ENCODE measurements around the gene AGO1. TPM values are rescaled to one million over a fixed set of nuclear protein-coding genes. Genes with fewer than 3 reads are reported as not detected.
"Not testable (repeated sequence)": the region's sequence is repeated elsewhere in the genome, so short reads cannot be mapped to it uniquely, and the experiment has no call there.

Gene AGO1
- total RNA-seq, 1 donor from 2014 or later: 3.9 TPM

DNA sequence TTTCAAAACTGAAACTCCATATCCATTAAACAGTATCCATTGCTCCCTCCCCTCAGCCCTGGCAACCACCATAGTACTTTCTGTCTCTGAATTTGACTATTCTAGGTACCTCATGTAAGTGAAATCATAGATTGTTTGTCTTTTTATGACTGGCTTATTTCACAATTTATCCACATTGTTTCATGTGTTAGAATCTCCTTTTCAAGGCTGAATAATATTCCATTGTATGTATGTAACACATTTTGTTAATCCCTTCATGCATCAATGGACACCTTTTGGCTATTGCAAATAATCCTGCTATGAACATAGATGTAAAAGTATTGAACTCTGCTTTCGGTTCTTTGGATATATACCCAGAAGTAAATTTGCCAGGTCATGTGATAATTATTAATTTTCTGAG, 85.4 kb downstream of the AGO1 start:
- peaks cover 2% of the 10 kb centered on the region for H3K36me3 ChIP-seq (ENCODE audit: control insufficient read depth, insufficient read depth, low read length)
- no peaks in the 10 kb centered on the region for H3K27me3 ChIP-seq (ENCODE audit: control insufficient read depth, insufficient read depth, low read length)
- DNase-seq (ENCODE audit: low read depth) (no peak), FAIRE-seq (no peak)
- TF ChIP-seq, protein P1, sequence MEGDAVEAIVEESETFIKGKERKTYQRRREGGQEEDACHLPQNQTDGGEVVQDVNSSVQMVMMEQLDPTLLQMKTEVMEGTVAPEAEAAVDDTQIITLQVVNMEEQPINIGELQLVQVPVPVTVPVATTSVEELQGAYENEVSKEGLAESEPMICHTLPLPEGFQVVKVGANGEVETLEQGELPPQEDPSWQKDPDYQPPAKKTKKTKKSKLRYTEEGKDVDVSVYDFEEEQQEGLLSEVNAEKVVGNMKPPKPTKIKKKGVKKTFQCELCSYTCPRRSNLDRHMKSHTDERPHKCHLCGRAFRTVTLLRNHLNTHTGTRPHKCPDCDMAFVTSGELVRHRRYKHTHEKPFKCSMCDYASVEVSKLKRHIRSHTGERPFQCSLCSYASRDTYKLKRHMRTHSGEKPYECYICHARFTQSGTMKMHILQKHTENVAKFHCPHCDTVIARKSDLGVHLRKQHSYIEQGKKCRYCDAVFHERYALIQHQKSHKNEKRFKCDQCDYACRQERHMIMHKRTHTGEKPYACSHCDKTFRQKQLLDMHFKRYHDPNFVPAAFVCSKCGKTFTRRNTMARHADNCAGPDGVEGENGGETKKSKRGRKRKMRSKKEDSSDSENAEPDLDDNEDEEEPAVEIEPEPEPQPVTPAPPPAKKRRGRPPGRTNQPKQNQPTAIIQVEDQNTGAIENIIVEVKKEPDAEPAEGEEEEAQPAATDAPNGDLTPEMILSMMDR (IDR thresholded peaks at IDR 0.05; ENCODE audit: insufficient read depth, low read length, severe bottlenecking): no peak
- no peak overlapping the region for H3K4me3 ChIP-seq (ENCODE audit: low read depth, low read length)

DNA sequence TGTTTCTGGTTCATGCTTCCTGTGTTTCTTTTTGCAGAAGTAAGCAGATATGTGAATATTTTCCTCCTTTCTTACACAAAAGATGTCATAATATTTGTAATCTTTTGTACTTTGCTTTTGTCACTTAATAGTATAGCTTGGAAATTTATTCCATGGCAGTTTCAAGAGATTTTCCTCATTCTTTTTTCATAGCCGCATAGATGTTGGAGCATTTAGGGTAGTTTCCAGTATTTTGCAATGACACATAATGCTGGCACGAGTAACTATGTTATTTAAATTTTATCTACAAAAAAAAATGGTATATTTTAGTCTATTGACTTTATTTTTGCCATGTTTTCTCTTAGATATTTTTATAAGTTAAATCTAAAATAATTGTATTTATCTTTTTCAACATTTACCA, 88.6 kb downstream of the AGO1 start:
- Histone ChIP-seq H3K36me3 (ENCODE audit: control insufficient read depth, insufficient read depth, low read length) (peaks cover 2% of the 10 kb centered on the region), H3K27me3 (ENCODE audit: control insufficient read depth, insufficient read depth, low read length) (no peaks in the 10 kb centered on the region), H3K4me3 (ENCODE audit: low read depth, low read length) (no peak overlapping the region)
- TF ChIP-seq, protein P1 (IDR thresholded peaks at IDR 0.05; ENCODE audit: insufficient read depth, low read length, severe bottlenecking): no peak
- FAIRE-seq (no peak), DNase-seq (ENCODE audit: low read depth) (no peak)

DNA sequence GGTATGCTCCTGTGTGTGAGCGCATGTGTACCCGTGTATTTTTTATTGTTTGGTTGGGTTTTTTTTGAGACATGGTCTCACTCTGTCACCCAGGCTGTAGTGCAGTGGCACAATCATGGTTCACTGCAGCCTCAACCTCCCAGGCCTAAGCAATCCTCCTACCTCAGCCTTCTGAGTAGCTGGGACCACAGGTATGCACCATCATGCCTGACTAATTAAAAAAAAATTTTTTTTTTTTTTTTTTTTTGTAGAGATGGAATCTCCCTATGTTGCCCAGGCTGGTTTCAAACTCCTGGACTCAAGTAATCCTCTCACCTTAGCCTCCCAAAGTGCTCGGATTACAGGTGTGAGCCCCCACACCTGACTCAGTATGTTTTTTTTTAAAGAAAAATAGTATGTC, 89.6 kb downstream of the AGO1 start:
- DNase-seq (ENCODE audit: low read depth); FAIRE-seq; H3K27me3 ChIP-seq (ENCODE audit: control insufficient read depth, insufficient read depth, low read length); H3K4me3 ChIP-seq (ENCODE audit: low read depth, low read length); H3K36me3 ChIP-seq (ENCODE audit: control insufficient read depth, insufficient read depth, low read length): not testable (repeated sequence)

DNA sequence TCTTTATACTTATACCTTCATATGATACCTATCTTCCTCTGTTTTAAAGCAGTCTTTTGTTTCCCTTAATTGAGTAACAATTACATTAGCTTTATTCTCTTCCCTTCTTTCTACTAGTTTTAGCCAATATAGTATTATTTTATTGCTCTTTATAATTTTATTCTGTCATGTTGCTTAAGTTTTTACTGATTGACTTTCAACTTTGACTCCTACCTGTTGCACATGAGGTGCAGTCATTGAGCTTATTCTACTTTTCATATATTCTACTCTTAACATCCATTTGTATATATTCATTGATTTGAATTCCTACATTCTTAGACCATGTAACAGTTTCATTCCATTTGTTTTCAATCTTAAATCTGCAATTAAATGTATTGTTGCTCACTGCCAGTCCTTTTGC, 97.1 kb downstream of the AGO1 start:
- TF ChIP-seq, protein P1 (IDR thresholded peaks at IDR 0.05; ENCODE audit: insufficient read depth, low read length, severe bottlenecking): no peak
- H3K36me3 ChIP-seq (ENCODE audit: control insufficient read depth, insufficient read depth, low read length): peaks cover 2% of the 10 kb centered on the region
- no peak overlapping the region for H3K4me3 ChIP-seq (ENCODE audit: low read depth, low read length)
- FAIRE-seq (no peak), DNase-seq (ENCODE audit: low read depth) (no peak)
- H3K27me3 ChIP-seq (ENCODE audit: control insufficient read depth, insufficient read depth, low read length): no peaks in the 10 kb centered on the region

Other genes with a start within 250 kb of the AGO1 start
- 12.4 and 13.6 TPM in 2 replicates for gene PSMB2, start 241.7 kb upstream of the AGO1 start, total RNA-seq
- 4.1 and 6.3 TPM in 2 replicates for gene C1orf216, start 164.3 kb upstream of the AGO1 start, total RNA-seq
- 0.26 and 0.38 TPM in 2 replicates for gene CLSPN, start 113.2 kb upstream of the AGO1 start, total RNA-seq
- gene AGO4, start 75.2 kb upstream of the AGO1 start, total RNA-seq: 14.0 and 19.2 TPM in 2 replicates
- 9.5 and 9.6 TPM in 2 replicates for gene AGO3, start 47.9 kb downstream of the AGO1 start, total RNA-seq
- gene TEKT2, start 200.9 kb downstream of the AGO1 start, total RNA-seq: under 0.01 and 0.26 TPM in 2 replicates
- 42.4 and 50.0 TPM in 2 replicates for gene ADPRS, start 205.7 kb downstream of the AGO1 start, total RNA-seq
- gene COL8A2, start 242.0 kb downstream of the AGO1 start, total RNA-seq: 1.6 and 3.3 TPM in 2 replicates

All from bronchial epithelial cell (primary cell).